ENCODE measurements around the gene CHRNA3. TPM values are rescaled to one million over a fixed set of nuclear protein-coding genes. Genes with fewer than 3 reads are reported as not detected.

Gene CHRNA3
- total RNA-seq, 4 donors from 2014 or later, result 1.00 to 6.0 (median 3.4) TPM

- Histone ChIP-seq H3K27me3 (no peaks in the 10 kb centered on the region), H3K9me3 (no peaks in the 10 kb centered on the region), H3K4me3 (no peak overlapping the region), H3K27ac (no peak overlapping the region), H3K4me1 (no peaks in the 10 kb centered on the region), H3K36me3 (no peaks in the 10 kb centered on the region)
- TF ChIP-seq CTCF (IDR thresholded peaks at IDR 0.05), result no peak
- no peak for TF ChIP-seq POLR2A (IDR thresholded peaks at IDR 0.05)
- no peak for TF ChIP-seq EP300 (IDR thresholded peaks at IDR 0.05; ENCODE audit: low read depth)
- no peak for TF ChIP-seq POLR2AphosphoS5 (IDR thresholded peaks at IDR 0.05)
- in situ Hi-C loops (cut with MboI; ENCODE audit: low pct_ligation_motif_present in 1 of 4, low pct_unique_long_range_greater_than_20kb in 1 of 4, low sequenced_read_pairs in 3 of 4), result no loop called here
- WGBS, 2 donors (ENCODE audit: low coverage in 1 of 2), result 56 to 78% methylated on average over 1 of the region's 1 CpG
- intact Hi-C loops (cut with DNase I; ENCODE audit: low total_unique reads), result no loop called here
- DNase-seq, result no peak
These were observed 42.9 kb upstream of the CHRNA3 start for GRCh38 chr15:78663703-78664102.

GRCh38 chr15:78662028-78662427, 41.2 kb upstream of the CHRNA3 start:
- no peak overlapping the region for H3K27ac ChIP-seq
- H3K4me3 ChIP-seq, result no peak overlapping the region
- DNase-seq, result no peak
- in situ Hi-C loops (cut with MboI; ENCODE audit: low pct_ligation_motif_present in 1 of 4, low pct_unique_long_range_greater_than_20kb in 1 of 4, low sequenced_read_pairs in 3 of 4) (no loop called here), intact Hi-C loops (cut with DNase I; ENCODE audit: low total_unique reads) (no loop called here)
- no peaks in the 10 kb centered on the region for H3K27me3 ChIP-seq
- no peaks in the 10 kb centered on the region for H3K36me3 ChIP-seq
- H3K4me1 ChIP-seq, result no peaks in the 10 kb centered on the region
- no peak for TF ChIP-seq POLR2A (IDR thresholded peaks at IDR 0.05)
- TF ChIP-seq CTCF (IDR thresholded peaks at IDR 0.05), result no peak
- TF ChIP-seq EP300 (IDR thresholded peaks at IDR 0.05; ENCODE audit: low read depth), result no peak
- TF ChIP-seq POLR2AphosphoS5 (IDR thresholded peaks at IDR 0.05), result no peak
- WGBS, 2 donors (ENCODE audit: low coverage in 1 of 2), result 58 to 77% methylated on average over 4 to 5 of the region's 5 CpGs
- no peaks in the 10 kb centered on the region for H3K9me3 ChIP-seq

- H3K4me3 ChIP-seq, result no peak overlapping the region
- 90 to 96% methylated on average over 2 to 19 of the region's 19 CpGs for WGBS, 2 donors (ENCODE audit: low coverage in 1 of 2)
- in situ Hi-C loops (cut with MboI; ENCODE audit: low pct_ligation_motif_present in 1 of 4, low pct_unique_long_range_greater_than_20kb in 1 of 4, low sequenced_read_pairs in 3 of 4), result no loop called here
These were observed 40.2 kb upstream of the CHRNA3 start for GRCh38 chr15:78661001-78661400.

GRCh38 chr15:78660584-78660983, 39.8 kb upstream of the CHRNA3 start:
- Histone ChIP-seq H3K27ac (no peak overlapping the region), H3K9me3 (no peaks in the 10 kb centered on the region), H3K27me3 (no peaks in the 10 kb centered on the region), H3K4me1 (no peaks in the 10 kb centered on the region), H3K4me3 (no peak overlapping the region), H3K36me3 (no peaks in the 10 kb centered on the region)
- in situ Hi-C loops (cut with MboI; ENCODE audit: low pct_ligation_motif_present in 1 of 4, low pct_unique_long_range_greater_than_20kb in 1 of 4, low sequenced_read_pairs in 3 of 4), result no loop called here
- 40 to 59% methylated on average over 1 to 9 of the region's 9 CpGs for WGBS, 2 donors (ENCODE audit: low coverage in 1 of 2)
- intact Hi-C loops (cut with DNase I; ENCODE audit: low total_unique reads), result no loop called here
- TF ChIP-seq POLR2AphosphoS5 (IDR thresholded peaks at IDR 0.05) (no peak), POLR2A (IDR thresholded peaks at IDR 0.05) (no peak), EP300 (IDR thresholded peaks at IDR 0.05; ENCODE audit: low read depth) (no peak), CTCF (IDR thresholded peaks at IDR 0.05) (no peak)
- no peak for DNase-seq

More at GRCh38 chr15:78661001-78661400, 40.2 kb upstream of the CHRNA3 start:
- no peak for DNase-seq
- intact Hi-C loops (cut with DNase I; ENCODE audit: low total_unique reads), result no loop called here
- Histone ChIP-seq H3K27me3 (no peaks in the 10 kb centered on the region), H3K4me1 (no peaks in the 10 kb centered on the region), H3K27ac (no peak overlapping the region), H3K36me3 (no peaks in the 10 kb centered on the region), H3K9me3 (no peaks in the 10 kb centered on the region)
- no peak for TF ChIP-seq POLR2AphosphoS5 (IDR thresholded peaks at IDR 0.05)

- Histone ChIP-seq H3K27ac (no peak overlapping the region), H3K9me3 (no peaks in the 10 kb centered on the region), H3K36me3 (no peaks in the 10 kb centered on the region), H3K4me1 (no peaks in the 10 kb centered on the region), H3K27me3 (peaks cover 7% of the 10 kb centered on the region), H3K4me3 (no peak overlapping the region)
- no peak for DNase-seq
- intact Hi-C loops (cut with DNase I; ENCODE audit: low total_unique reads), result no loop called here
- in situ Hi-C loops (cut with MboI; ENCODE audit: low pct_ligation_motif_present in 1 of 4, low pct_unique_long_range_greater_than_20kb in 1 of 4, low sequenced_read_pairs in 3 of 4), result no loop called here
- TF ChIP-seq POLR2AphosphoS5 (IDR thresholded peaks at IDR 0.05) (no peak), POLR2A (IDR thresholded peaks at IDR 0.05) (no peak), EP300 (IDR thresholded peaks at IDR 0.05; ENCODE audit: low read depth) (no peak), CTCF (IDR thresholded peaks at IDR 0.05) (no peak)
These were observed 38.0 kb upstream of the CHRNA3 start for GRCh38 chr15:78658823-78659222.

Measured in transverse colon (tissue), 4 donors.